HUES6 (cell line): ENCODE measurements around the gene ASB1.

Source experiments
- H3K27ac ChIP-seq: 2 replicates; pipeline ENCODE4 v1.7.0; 2013; ENCODE audit warnings: low read depth, mild to moderate bottlenecking, low read length, inconsistent platforms
- H3K27me3 ChIP-seq: 2 replicates; pipeline ENCODE4 v1.6.1; 2013; ENCODE audit warnings: low read length; ENCODE audit not compliant: control insufficient read depth, insufficient read depth
- H3K36me3 ChIP-seq: 2 replicates; pipeline ENCODE4 v1.6.1; 2013; ENCODE audit warnings: low read length; ENCODE audit not compliant: control insufficient read depth, insufficient read depth
- H3K4me1 ChIP-seq: 2 replicates; pipeline ENCODE4 v1.6.1; 2013; ENCODE audit warnings: low read length; ENCODE audit not compliant: control insufficient read depth, insufficient read depth
- H3K4me3 ChIP-seq: 2 replicates; pipeline ENCODE4 v1.5.1; 2013; ENCODE audit warnings: low read depth, low read length
- H3K9ac ChIP-seq: one replicate; pipeline ENCODE4 v1.6.1; 2013; ENCODE audit warnings: mild to moderate bottlenecking, low read length
- H3K9me3 ChIP-seq: 2 replicates; pipeline ENCODE4 v1.6.1; 2013; ENCODE audit warnings: low read depth, low read length; ENCODE audit not compliant: control insufficient read depth, insufficient read depth

The ASB1 gene

DNA sequence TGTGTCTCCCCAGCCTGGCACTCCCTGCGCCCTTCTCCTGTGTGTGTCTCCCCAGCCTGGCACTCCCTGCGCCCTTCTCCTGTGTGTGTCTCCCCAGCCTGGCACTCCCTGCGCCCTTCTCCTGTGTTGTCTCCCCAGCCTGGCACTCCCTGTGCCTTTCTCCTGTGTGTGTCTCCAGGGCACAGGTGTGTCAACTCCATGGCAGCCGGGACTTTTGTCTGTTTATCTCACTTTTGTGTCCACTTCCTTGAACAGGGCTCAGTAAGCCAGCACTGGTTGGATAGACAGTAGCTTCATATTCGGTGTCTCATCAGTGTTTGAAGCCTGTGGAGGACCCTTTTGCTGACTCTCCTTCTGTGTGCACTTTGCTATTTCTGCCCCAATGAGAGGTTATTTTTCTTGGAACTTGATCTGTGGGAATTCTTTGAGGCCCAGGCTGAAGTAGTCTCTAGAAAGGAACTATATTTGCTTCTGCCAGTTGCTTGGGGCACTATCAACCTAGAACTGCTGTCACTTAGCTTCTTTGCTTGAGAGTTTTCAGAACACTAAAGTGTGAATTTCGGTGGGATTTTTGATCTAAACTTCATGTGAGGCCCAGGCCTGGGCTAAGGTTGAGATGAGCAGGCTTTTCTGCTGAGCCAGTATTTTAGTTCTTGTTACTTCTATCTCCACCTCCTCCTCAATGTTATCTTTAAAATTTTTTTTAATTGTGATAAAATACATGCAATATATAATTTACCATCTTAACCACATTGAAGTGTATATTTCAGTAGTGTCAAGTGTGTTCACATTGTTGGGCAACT is 8.3 kb upstream of the ASB1 start:
- no peak overlapping the region for H3K9ac ChIP-seq
- no peak overlapping the region for H3K27ac ChIP-seq
- peaks cover 32% of the 10 kb centered on the region for H3K4me1 ChIP-seq

GRCh38 chr2:238418999-238419546 is 7.7 kb upstream of the ASB1 start:
- Histone ChIP-seq H3K27ac (no peak overlapping the region), H3K4me3 (no peak overlapping the region), H3K9ac (no peak overlapping the region), H3K36me3 (no peaks in the 10 kb centered on the region), H3K9me3 (peaks cover 12% of the 10 kb centered on the region), H3K27me3 (no peaks in the 10 kb centered on the region), H3K4me1 (peaks cover 32% of the 10 kb centered on the region)

More for the DNA sequence above, 8.3 kb upstream of the ASB1 start:
- H3K27me3 ChIP-seq: no peaks in the 10 kb centered on the region
- H3K36me3 ChIP-seq: no peaks in the 10 kb centered on the region
- peaks cover 12% of the 10 kb centered on the region for H3K9me3 ChIP-seq
- no peak overlapping the region for H3K4me3 ChIP-seq

GRCh38 chr2:238420442-238420841 is 6.3 kb upstream of the ASB1 start:
- no peaks in the 10 kb centered on the region for H3K36me3 ChIP-seq
- H3K9ac ChIP-seq: no peak overlapping the region
- H3K9me3 ChIP-seq: peaks cover 10% of the 10 kb centered on the region
- no peak overlapping the region for H3K27ac ChIP-seq
- no peak overlapping the region for H3K4me3 ChIP-seq
- no peaks in the 10 kb centered on the region for H3K27me3 ChIP-seq
- peaks cover 24% of the 10 kb centered on the region for H3K4me1 ChIP-seq

DNA sequence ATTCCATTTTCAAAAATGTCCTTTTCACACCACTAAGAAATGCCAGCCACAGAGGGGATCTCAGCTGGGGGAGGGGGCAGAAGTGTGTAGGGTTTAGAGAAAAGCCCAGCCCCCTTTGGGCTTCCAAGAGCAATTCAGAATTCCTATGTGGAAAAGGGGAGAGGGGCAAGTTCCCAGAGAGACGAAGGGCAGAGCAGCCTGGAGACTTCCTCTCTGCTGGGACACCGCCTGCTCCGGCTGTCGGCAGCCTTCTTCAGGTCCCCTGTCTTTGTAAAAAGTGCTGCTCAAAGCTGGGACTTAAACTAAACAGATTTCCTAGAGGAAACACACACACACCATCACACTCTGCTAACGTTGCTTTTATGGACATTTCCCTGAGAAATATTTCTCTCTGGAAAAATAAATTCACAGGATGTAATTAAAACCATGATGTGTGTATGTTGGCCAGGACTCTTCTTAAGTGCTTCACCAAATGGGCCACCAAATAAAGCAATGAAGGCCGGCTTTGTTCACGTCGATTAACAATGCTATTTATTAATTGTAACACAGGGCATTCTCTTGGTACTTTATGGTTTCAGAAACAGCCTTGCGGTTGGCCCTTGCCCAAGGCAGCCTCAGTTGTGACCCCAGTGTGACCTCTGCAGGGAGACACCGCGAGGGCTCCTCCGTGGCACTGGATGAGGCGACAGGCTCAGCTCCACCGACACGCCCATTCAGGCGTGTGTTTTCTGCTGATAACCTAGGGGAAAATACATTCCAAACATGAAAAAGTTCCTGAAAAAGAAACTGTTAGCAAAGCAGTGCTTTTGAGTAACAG is 5.6 kb upstream of the ASB1 start:
- H3K27me3 ChIP-seq: no peaks in the 10 kb centered on the region
- H3K4me1 ChIP-seq: peaks cover 29% of the 10 kb centered on the region
- no peak overlapping the region for H3K9ac ChIP-seq
- H3K36me3 ChIP-seq: no peaks in the 10 kb centered on the region
- H3K4me3 ChIP-seq: peak overlapping the region; percentile 6; the same call in 1 of the 2 replicates
- peaks cover 4% of the 10 kb centered on the region for H3K9me3 ChIP-seq
- H3K27ac ChIP-seq: peak overlapping the region; percentile 6; the same call in 1 of the 2 replicates

DNA sequence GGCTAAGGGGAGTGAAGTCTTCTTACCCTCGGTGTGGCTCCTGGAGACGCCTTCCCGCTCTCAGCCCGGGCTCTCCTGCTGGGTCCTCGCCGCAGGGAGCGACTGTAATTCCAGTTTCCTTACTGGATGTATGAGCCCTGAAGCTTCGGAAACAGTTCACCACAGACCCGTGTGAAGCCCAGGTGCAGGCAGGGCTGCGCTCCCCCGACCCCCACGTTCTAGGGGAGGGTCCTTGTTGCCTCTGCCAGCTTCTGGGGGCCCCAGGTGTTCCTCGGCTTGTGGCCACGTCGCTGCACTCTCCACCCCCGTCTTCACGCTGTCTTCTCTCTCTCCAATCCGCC is 5.1 kb upstream of the ASB1 start:
- H3K36me3 ChIP-seq: no peaks in the 10 kb centered on the region
- no peaks in the 10 kb centered on the region for H3K9me3 ChIP-seq
- no peaks in the 10 kb centered on the region for H3K27me3 ChIP-seq
- no peak overlapping the region for H3K27ac ChIP-seq
- no peak overlapping the region for H3K9ac ChIP-seq
- H3K4me1 ChIP-seq: peaks cover 29% of the 10 kb centered on the region
- peak overlapping the region; percentile 6; the same call in 1 of the 2 replicates for H3K4me3 ChIP-seq

- no peak overlapping the region for H3K4me3 ChIP-seq
- H3K36me3 ChIP-seq: no peaks in the 10 kb centered on the region
- peaks cover 29% of the 10 kb centered on the region for H3K4me1 ChIP-seq
- H3K9ac ChIP-seq: no peak overlapping the region
- H3K9me3 ChIP-seq: no peaks in the 10 kb centered on the region
- no peak overlapping the region for H3K27ac ChIP-seq
- H3K27me3 ChIP-seq: no peaks in the 10 kb centered on the region
Observed at GRCh38 chr2:238422285-238422684, 4.4 kb upstream of the ASB1 start.

DNA sequence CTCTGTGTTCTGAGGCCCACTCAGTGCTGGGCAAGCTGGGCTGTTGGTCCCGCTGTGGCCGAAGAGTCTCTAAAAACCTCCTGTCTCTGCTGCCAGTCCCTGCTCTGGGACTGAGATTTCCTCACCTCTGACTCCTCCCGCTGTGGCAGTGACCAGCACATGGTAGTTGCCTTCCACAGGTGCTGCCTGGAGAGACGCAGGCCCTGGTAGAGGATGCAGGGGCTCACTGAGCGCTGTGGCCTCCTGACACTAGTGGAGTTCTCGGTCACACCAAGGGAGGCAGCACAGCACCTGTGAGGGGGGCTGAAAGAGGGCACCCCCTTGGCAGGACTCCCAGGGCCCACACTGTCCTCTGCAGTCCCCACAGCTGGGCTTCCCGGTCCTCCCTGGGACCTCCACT is 3.8 kb upstream of the ASB1 start:
- Histone ChIP-seq H3K27me3 (no peaks in the 10 kb centered on the region), H3K9ac (no peak overlapping the region), H3K4me3 (no peak overlapping the region), H3K9me3 (no peaks in the 10 kb centered on the region), H3K27ac (no peak overlapping the region), H3K4me1 (peaks cover 29% of the 10 kb centered on the region), H3K36me3 (no peaks in the 10 kb centered on the region)

GRCh38 chr2:238423561-238424312 is 3.0 kb upstream of the ASB1 start:
- H3K9me3 ChIP-seq: no peaks in the 10 kb centered on the region
- H3K9ac ChIP-seq: no peak overlapping the region
- no peak overlapping the region for H3K4me3 ChIP-seq
- no peaks in the 10 kb centered on the region for H3K36me3 ChIP-seq
- no peak overlapping the region for H3K27ac ChIP-seq
- H3K27me3 ChIP-seq: no peaks in the 10 kb centered on the region
- peaks cover 29% of the 10 kb centered on the region for H3K4me1 ChIP-seq

DNA sequence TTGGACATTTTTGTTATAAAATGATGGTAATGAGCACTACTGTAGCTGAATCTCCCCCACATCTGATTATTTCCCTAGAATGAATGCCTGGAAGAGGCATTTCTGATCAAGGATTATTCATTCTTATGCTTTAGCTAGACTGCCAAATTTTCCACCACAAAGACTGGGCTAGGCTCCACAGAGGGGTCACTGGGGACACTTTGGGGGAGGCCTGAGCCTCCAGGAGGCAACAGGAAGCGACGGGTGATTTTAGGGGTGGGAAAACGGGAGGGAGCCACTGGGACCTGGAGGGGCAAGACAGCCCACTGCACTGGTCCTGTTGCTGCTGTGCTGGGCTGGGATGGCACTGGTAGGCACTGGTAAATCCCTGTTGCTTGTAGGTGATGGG is 2.4 kb upstream of the ASB1 start:
- no peaks in the 10 kb centered on the region for H3K27me3 ChIP-seq
- no peak overlapping the region for H3K9ac ChIP-seq
- no peaks in the 10 kb centered on the region for H3K9me3 ChIP-seq
- H3K4me1 ChIP-seq: peaks cover 29% of the 10 kb centered on the region
- H3K27ac ChIP-seq: no peak overlapping the region
- H3K36me3 ChIP-seq: no peaks in the 10 kb centered on the region
- H3K4me3 ChIP-seq: no peak overlapping the region

GRCh38 chr2:238425505-238425978 is 1.2 kb upstream of the ASB1 start:
- Histone ChIP-seq H3K9me3 (0 out of 2 replicates have a peak, but pooled peaks cover under 1% of the 10 kb centered on the region), H3K4me1 (peaks cover 25% of the 10 kb centered on the region), H3K4me3 (peak overlapping the region; percentile 80), H3K27me3 (no peaks in the 10 kb centered on the region), H3K9ac (peak overlapping the region; percentile 89), H3K36me3 (peaks cover 5% of the 10 kb centered on the region), H3K27ac (no peak overlapping the region)
